Measurements from ENCODE around the gene GAB1. TPM values are rescaled to one million over a fixed set of nuclear protein-coding genes. Genes with fewer than 3 reads are reported as not detected.

The GAB1 gene
- total and polyA plus RNA-seq, 11 donors = 15.3 to 130 (median 80.4) TPM

DNA sequence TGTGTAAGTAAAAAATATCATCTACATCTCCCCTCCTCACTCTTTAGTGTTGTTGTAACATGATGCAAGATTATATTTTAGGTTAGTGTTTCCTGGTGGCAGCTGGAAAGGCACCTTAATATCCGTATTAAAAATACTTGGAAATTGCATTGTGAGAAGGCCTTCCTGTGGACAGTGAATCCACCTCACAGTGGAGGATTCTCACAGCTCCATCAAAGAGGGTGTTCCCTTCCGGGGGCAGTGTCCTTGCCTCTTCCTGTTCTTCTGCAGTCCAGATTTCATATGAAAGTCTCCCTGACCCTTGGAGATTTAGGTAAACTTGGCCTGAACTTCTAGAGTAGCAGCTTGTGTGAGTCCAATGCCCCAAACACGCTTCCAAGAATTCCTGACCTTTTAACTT is 29.9 kb upstream of the GAB1 start:
- no peak overlapping the region for H3K27ac ChIP-seq
- H3K4me1 ChIP-seq = peaks cover 0 to 10% (median 3%) of the 10 kb centered on the region in 12 donors
- H3K36me3 ChIP-seq = no peaks in the 10 kb centered on the region
- intact Hi-C loops (cut with DNase I) = no loop called here
- no peak overlapping the region for H3K4me3 ChIP-seq
- H3K27me3 ChIP-seq = no peaks in the 10 kb centered on the region
- TF ChIP-seq CTCF (IDR thresholded peaks at IDR 0.05) (no peak), POLR2A (IDR thresholded peaks at IDR 0.05) (no peak)
- no peak for DNase-seq
- ATAC-seq = peak in 2 of 4 donors; percentile 47 to 52
- no peaks in the 10 kb centered on the region for H3K9me3 ChIP-seq
- 67 to 74% (median 72%) methylated on average over 3 of the region's 3 CpGs for WGBS, 4 donors

DNA sequence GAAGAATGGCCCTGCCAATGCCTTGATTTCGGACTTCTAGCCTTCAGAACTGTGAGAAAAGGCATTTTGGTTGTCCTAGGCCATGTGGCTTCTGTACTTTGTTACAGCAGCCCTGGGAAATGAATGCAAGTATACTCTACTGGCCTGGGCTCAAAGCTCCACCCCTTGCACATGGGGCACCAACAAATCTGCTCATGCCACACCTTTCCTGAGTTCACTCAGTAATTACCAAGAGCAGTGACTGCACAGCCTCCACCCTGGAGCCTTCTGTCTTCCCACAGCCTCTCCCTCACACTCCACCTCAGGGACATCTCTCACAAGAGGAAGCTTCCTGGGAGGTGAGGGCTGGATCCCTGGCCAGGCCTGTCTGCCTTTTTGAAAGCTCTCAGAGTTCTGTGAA is 29.1 kb upstream of the GAB1 start:
- ATAC-seq (peak in 2 of 4 donors; percentile 47 to 49), DNase-seq (no peak)
- Histone ChIP-seq H3K27me3 (no peaks in the 10 kb centered on the region), H3K4me1 (peaks cover 0 to 7% (median 2%) of the 10 kb centered on the region in 12 donors), H3K36me3 (no peaks in the 10 kb centered on the region), H3K9me3 (no peaks in the 10 kb centered on the region), H3K27ac (peak overlapping the region in 1 of 12 donors; percentile 6), H3K4me3 (no peak overlapping the region)
- intact Hi-C loops (cut with DNase I) = no loop called here
- WGBS, 4 donors = 82 to 91% (median 88%) methylated on average over 1 of the region's 1 CpG
- TF ChIP-seq POLR2A (IDR thresholded peaks at IDR 0.05) = no peak
- TF ChIP-seq CTCF (IDR thresholded peaks at IDR 0.05) = no peak

DNA sequence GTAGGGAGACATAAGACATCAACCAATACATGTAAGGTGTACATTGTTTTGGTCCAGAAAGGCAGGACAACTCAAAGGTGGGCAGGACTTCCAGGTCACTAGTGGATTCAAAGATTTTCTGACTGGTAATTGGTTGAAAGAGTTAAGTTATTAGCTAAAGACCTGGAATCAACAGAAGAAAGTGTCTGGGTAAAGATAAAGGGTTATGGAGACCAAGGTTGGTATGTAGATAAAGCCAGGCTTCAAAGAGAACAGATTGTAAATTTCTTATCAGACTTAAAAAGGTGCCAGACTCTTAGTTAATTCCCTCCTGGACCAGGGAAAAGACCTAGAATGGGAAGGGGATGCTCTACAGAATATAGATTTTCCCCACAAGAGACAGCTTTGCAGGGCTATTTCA is 28.3 kb upstream of the GAB1 start:
- no peak for TF ChIP-seq POLR2A (IDR thresholded peaks at IDR 0.05)
- no peak for TF ChIP-seq CTCF (IDR thresholded peaks at IDR 0.05)
- no peak overlapping the region for H3K4me3 ChIP-seq
- DNase-seq (no peak), ATAC-seq (no peak)
- no peaks in the 10 kb centered on the region for H3K36me3 ChIP-seq
- no peak overlapping the region for H3K27ac ChIP-seq
- peaks cover 0 to 6% (median 0%) of the 10 kb centered on the region in 12 donors for H3K4me1 ChIP-seq
- intact Hi-C loops (cut with DNase I) = no loop called here
- H3K9me3 ChIP-seq = no peaks in the 10 kb centered on the region
- no peaks in the 10 kb centered on the region for H3K27me3 ChIP-seq

GRCh38 chr4:143311924-143312323 is 24.8 kb upstream of the GAB1 start:
- Histone ChIP-seq H3K4me3 (no peak overlapping the region), H3K27ac (no peak overlapping the region), H3K36me3 (no peaks in the 10 kb centered on the region), H3K9me3 (no peaks in the 10 kb centered on the region), H3K27me3 (no peaks in the 10 kb centered on the region), H3K4me1 (peaks cover 0 to 14% (median 2%) of the 10 kb centered on the region in 12 donors)
- TF ChIP-seq CTCF (IDR thresholded peaks at IDR 0.05) (no peak), POLR2A (IDR thresholded peaks at IDR 0.05) (no peak)
- intact Hi-C loops (cut with DNase I) = no loop called here
- no peak for ATAC-seq
- no peak for DNase-seq
- WGBS, 4 donors = 90 to 93% (median 91%) methylated on average over 3 of the region's 3 CpGs

Measured in heart left ventricle (tissue), 16 donors.